ENCODE data around the gene WHAMM.
"Not testable (repeated sequence)": the region's sequence is repeated elsewhere in the genome, so short reads cannot be mapped to it uniquely, and the experiment has no call there.

WHAMM gene, protein sequence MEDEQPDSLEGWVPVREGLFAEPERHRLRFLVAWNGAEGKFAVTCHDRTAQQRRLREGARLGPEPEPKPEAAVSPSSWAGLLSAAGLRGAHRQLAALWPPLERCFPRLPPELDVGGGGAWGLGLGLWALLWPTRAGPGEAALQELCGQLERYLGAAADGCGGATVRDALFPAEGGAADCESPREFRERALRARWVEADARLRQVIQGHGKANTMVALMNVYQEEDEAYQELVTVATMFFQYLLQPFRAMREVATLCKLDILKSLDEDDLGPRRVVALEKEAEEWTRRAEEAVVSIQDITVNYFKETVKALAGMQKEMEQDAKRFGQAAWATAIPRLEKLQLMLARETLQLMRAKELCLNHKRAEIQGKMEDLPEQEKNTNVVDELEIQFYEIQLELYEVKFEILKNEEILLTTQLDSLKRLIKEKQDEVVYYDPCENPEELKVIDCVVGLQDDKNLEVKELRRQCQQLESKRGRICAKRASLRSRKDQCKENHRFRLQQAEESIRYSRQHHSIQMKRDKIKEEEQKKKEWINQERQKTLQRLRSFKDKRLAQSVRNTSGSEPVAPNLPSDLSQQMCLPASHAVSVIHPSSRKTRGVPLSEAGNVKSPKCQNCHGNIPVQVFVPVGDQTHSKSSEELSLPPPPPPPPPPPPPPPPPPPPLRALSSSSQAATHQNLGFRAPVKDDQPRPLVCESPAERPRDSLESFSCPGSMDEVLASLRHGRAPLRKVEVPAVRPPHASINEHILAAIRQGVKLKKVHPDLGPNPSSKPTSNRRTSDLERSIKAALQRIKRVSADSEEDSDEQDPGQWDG

DNA sequence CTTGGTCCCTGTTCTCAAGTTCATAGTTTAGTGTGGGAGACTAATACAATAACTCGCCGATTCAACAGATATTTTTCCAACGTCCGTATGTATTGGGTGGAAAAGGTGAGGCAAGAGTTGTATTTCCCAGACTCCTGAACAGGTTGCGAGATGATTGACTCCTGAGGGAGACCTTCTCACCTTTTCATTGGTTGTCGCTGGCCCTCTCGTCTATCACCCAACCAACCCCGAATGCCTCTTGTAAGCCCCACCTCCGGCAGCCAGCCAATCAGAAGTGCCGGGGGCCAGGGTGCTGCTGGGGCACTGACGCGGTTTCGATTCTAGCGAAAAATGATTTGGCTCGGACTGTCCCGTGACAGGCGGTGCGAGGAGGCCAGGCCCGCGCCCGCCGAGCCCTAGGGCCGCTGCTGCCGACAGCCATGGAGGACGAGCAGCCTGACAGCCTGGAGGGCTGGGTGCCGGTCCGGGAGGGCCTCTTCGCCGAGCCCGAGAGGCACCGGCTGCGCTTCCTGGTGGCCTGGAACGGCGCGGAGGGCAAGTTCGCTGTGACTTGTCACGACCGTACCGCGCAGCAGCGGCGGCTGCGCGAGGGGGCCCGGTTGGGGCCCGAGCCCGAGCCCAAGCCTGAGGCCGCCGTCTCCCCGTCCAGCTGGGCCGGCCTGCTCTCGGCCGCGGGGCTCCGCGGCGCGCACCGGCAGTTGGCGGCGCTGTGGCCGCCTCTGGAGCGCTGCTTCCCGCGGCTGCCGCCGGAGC is at the start of gene WHAMM:
Gene WHAMM (plus strand): TSS at position 321 of the 753 bp plus-strand sequence. CDS start 99 bp downstream, at position 420.
- peak; percentile 99 for DNase-seq (ENCODE audit: low read depth)

DNA sequence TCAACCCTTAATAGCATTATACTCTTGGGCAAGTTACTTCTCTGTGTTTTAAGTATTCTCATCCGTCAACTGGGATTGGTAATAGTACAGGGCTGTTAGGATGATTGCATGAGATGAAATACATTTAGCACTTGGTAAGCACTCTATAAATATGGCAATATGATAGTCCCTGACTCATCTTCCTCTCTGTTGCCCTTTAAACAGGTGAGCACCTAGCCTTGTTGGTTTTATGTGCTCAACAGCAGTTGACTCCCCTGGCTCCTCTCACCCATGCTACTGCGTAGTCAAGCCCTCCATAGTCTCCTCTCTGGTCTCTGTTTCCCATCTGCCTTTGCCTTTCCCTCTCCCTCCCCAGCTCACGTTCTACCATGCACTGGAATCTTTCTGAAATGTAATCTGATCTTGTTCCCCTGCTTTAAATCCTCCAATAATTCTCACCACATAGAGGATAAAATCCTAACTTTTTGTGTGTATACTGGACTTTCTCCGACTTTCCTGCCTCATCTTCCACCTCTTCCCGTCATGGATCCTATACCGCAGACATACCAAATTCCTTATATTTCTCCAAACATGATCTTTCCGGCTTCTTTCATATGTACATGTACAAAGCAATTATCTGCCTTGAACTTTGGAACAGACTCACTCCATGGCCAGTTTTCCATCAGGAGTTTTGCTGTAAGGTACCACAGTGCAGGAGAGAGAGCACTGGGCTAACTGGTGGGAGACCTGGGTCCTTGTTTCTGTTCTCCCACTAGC is 45.9 kb upstream of the WHAMM start:
- DNase-seq (ENCODE audit: low read depth) = no peak

DNA sequence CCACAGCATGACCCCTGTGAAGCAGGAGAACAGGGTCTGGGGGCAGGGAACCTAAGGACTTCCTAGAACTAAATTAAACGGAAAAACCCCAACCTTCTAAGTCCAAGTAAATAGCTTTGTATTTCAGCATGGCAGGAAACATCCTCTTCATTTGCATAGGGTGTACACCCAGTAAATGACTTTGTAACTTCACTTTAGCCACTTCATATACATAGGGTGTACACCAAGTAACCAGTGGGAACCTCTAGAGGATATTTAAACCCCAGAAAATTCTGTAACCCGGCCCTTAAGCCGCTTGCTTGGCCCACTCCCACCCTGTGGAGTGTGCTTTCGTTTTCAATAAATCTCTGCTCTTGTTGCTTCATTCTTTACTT is 45.3 kb upstream of the WHAMM start:
- no peak for DNase-seq (ENCODE audit: low read depth)

DNA sequence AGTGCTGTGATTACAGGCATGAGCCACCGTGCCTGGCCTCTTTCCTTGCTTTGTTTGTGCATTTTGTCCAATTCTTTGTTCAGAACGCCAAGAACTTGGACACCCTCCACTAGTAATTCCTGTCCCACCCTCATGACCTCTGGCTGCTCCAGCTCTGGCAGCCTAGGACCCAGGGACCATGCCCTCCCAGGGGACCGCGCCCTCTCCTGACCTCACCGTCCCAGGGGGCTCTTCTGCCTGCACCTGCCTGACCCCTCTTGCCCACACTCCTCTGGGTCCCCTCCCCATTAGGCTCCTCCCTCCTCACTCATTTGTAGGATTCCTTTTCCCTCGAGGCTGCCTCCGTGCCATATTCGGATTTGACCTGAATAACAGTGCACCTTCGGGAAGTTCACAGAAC is 44.7 kb upstream of the WHAMM start:
- DNase-seq (ENCODE audit: low read depth) = no peak

DNA sequence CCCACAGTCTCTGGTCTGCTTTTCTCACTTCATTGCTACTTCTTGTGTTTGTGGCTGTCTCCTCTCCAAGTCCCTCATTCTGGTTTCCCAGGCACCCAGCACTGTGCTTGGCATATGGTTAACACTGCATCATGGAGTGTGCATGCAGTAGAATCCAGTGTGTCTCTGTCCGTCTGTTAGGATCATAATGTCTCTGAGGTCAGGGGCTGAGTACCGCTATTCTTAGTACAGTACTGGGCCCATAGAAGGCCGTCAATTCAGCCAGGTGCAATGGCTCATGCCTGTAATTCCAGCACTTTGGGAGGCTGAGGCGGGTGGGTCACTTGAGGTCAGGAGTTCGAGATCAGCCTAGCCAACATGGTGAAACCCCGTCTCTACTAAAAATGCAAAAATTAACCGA is 43.2 kb upstream of the WHAMM start:
- DNase-seq (ENCODE audit: low read depth) = not testable (repeated sequence)

DNA sequence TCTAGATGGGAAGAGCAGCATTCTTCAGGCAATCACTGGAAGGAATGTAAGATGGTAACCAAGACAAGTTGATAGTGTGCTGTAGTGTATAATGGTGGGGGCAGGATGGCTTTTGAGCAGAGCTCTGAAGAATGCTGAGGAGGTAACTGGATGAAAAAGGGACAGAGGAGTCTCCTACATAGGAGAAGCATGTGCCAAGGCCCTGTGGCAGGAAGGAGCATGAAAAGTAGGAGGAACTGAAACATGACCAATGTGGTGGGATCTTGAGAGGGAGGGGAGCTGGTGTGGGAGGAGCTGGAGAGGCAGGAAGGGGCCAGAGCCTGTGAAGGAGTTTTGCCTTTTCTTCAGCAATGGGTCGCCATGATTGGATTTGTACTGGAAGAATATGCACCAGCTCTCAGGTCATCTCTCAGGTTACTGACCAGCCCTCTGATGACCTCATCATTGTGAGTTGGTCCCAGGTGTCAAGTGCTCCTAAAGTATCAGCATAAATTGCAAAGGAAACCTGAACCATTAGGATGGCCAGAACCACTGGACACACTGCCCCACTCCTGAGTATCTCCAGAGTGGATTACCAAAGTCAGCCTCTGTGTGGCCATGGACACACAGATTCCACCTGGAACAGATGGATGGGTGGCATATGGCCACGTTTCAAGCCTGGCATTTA is 42.1 kb upstream of the WHAMM start:
- DNase-seq (ENCODE audit: low read depth) = no peak

DNA sequence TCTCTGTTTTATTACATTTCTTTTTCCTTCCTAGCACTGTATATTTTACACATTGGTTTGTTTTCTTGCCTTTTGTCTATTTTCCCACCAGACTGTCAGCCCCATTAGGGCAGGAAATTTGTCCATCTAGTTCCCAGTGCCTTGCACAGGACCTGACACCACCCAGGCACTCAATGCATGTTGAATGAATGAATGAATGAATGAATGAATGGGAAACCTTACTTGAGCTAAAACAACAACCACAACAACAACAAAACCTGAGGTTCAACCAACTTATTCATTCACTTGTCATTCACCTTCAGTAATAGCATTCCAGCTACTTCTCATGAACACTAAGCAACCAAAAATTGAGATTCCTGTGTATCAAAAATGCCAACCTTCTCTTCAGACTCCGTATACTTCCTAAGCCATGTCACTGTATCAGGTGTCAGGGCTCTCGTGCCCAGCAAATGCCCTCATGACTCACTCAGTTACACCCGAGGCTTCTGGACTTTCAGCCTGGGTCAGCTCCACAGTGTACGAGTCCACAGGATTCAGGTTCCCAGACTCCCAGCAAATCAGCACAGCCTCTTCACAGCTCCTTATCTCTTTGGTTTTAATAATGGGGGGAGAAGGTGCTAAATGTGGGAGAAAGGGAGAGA is 40.9 kb upstream of the WHAMM start:
- DNase-seq (ENCODE audit: low read depth) = peak; percentile 17

DNA sequence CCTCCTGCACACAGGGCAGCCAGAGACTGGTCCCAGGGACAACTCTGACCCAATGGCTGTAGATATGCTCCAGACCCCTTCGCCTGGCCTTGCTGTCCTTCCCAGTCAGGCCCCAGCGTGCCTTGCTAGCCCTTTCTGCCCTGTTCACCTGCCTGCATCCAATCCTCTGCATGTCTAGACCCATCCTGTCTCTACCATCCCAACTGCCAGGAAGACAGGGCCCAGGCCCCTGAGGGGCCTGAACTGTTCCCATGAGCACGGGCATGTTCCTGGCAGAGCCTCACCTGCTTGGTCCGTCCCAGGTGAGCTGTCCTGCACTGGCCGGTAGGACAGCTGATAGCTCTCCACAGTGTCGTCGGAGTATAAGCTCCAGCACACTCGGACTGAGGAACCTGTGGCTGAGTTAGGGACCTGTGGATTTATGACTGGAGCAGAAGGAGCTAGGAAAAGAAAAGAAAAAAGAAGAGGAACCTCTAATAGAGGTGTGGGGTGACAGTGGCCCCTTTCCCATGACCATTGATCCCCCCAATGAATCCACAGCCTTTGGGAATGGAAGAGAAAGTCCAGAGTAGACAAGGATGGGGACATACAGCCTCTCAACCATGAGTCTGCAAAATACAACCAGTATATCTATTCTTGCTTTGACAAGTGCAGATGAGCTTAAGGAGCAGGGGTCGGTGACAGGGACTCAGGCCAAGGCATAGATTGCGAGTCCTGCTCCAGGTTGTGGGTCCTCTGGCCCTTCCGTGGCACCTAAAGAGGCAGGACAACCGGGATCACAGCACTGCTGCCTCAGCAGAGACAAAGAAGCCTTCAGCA is 37.4 kb upstream of the WHAMM start:
- no peak for DNase-seq (ENCODE audit: low read depth)

DNA sequence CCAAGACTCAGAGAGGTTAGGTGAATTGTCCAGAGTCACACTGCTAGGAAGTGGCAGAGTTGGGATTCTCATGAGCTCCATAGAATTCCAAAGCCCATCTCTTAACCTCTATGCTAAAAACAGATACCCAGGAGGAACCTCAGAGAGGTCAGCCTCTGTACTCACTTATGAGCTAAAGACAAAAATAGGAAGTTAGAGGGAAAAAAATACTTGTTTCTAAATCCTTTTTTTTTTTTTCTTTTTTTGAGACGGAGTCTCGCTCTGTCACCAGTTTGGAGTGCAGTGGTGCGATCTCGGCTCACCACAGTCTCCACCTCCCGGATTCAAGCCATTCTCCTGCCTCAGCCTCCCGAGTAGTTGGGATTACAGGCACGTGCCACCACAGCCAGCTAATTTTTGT is 34.9 kb upstream of the WHAMM start:
- DNase-seq (ENCODE audit: low read depth) = no peak

DNA sequence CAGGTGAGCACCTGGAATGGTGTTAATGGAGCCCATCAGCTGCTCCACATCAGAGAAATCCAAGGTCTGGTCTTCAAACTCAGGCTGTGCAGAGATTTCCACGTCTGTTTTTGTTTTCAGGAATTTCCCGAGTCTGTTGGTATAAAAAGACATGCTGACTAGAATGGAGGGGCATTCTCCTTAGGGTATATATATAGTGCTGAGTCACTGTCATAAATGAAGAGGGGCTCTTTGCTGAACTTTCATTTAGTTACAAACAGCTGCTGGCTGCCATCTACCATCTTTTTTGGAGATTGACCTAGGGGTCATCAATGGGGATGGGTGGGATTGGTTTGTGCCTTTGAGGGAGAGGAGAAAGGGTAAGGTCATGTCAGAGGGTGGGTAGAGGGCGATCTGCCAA is 30.7 kb upstream of the WHAMM start:
- no peak for DNase-seq (ENCODE audit: low read depth)

DNA sequence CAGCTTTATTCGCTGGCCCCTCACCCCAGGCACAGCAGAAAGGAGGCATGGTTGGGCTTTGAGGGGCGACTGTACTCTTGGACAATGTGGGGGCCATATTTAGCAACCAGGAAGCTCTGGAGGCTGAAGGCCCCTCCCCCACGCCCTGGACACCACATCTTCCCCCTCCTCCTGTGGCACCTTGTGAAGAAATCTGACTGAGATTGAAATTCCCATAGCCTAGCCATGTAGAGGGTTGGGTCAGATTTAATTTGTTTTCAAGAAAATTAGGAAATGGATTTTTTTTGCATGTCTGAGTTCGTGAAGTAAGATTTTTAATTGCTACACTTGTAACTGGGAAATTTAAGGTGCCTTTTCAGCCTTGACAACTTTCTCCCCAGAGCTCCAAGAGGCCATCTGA is 28.1 kb upstream of the WHAMM start:
- no peak for DNase-seq (ENCODE audit: low read depth)

DNA sequence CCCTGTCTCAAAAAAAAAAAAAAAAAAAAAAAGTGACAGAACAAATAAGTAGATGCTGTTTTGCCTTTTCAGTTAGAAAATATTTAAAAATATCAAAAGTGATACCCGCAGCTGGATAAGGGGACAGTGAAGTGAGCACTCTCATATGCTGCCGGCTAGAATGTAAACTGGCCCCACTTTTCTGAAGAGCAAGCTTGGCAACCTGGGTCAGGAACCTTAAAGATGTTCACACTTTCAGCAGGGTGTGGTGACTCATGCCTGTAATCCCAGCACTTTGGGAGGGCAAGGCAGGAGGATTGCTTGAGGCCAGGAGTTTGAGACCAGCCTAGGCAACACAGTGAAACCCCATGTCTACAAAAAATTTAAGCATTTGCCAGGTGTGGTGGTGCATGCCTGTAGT is 20.9 kb upstream of the WHAMM start:
- no peak for DNase-seq (ENCODE audit: low read depth)

DNA sequence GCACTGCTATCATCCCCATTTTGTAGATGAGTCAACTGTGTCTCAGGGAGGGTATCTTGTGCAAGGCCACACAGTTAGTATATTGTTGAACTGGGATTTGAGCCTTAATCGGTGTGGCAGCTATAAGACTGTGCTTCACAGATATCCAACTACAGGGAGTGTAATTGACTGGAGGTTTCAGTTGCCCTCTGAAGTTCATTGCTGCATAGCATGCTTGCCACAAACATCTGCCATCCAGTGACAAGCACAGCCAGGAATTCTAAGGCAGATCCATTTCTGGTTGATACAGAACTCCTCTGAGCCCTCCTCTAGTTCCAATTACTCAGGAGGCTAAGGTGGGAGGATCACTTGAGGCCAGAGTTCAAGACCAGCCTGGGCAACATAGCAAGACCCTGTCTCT is 19.9 kb upstream of the WHAMM start:
- DNase-seq (ENCODE audit: low read depth) = peak; percentile 25

DNA sequence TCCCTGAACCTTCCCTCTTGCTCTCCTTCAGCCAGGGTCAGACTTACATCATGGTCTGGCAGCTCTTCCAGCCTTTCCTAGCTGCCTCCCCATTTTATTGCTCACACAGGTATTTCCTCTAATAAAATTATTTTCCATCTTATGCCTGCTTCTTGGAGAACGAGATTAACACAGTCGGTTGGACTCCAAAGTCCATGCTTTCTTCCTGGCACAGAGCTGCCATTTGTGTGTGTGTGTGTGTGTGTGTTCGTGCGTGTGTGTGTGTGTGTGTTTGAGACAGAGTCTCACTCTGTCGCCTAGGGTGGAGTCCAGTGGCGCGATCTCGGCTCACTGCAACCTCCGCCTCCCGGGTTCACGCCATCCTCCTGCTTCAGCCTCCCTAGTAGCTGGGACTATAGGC is 19.1 kb upstream of the WHAMM start:
- DNase-seq (ENCODE audit: low read depth) = no peak

DNA sequence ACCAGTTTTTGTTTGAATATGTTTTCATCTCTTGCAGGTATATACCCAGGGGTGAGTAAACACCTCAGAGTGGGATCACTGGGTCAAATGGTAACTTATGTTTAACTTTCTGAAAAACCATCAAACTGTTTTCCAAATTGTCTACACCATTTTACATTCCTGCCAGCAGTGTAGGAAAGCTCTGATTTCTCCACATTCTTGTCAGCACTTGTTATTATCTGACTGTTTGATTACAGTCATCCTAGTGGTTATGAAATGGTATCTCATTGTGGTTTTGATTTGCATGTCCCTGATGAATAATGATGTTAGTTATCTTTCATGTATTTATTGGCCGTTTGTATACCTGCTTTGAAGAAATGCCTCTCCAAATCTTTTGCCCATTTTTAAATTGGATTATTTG is 17.4 kb upstream of the WHAMM start:
- DNase-seq (ENCODE audit: low read depth) = no peak

DNA sequence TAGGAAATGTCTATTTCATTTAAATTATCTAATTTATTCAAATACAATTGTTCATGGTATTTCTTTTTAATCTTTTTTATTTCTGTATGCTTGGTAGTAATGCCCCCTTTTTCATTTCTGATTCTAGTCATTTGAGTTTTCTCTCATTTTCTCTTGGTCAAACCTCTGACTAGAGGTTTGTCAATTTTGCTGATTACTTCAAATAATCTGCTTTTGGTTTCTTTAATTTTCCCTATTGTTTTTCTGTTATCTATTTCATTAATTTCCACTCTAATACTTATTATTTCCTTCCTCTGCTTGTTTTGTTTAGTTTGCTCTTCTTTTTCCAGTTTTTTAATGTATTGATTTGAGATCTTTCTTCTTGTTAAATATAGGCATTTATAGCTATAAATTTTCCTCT is 15.7 kb upstream of the WHAMM start:
- DNase-seq (ENCODE audit: low read depth) = no peak

DNA sequence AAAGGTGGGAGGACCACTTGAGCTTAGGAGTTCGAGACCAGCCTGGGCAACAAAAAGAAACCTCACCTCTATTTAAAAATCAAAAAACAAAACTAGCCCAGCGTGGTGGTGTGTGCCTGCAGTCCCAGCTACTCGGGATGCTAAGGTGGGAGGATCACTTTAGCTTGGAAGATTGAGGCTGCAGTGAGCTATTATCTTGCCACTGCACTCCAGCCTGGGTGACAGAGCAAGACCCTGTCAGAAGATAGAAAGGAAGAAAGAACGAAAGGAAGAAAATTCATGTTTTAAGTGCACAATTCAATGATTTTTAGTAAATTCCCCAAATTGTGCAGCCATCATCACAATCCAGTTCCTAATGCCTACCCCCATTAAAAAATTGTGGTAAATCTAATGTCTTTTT is 11.3 kb upstream of the WHAMM start:
- DNase-seq (ENCODE audit: low read depth) = no peak

DNA sequence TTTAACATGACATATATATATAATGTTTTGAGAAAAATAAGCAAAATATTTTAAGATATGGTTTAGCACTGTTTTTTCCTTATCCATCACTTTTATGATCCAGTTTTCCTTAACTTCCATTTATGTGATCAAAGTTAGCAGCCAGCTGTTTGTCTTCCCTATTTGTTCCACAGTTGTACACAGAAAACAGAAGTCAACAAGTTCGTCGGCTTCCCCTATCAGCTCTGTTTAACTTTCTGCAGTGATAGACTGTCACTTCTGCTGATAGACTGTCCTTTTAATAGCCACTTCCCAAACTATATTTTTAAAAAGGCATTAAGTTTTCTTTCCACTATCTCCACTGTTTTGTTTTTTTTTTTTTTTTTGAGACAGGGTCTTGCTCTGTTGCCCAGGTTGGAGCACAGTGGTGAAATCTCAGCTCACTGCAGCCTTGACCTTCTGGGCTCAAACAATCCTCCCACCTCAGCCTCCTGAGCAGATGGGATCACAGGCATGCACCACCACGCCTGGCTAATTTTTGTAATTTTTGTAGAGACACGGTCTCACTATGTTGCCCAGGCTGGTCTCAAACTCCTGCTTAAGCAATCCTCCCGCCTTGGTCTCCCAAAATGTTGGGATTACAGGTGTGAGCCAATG is 10.8 kb upstream of the WHAMM start:
- no peak for DNase-seq (ENCODE audit: low read depth)

DNA sequence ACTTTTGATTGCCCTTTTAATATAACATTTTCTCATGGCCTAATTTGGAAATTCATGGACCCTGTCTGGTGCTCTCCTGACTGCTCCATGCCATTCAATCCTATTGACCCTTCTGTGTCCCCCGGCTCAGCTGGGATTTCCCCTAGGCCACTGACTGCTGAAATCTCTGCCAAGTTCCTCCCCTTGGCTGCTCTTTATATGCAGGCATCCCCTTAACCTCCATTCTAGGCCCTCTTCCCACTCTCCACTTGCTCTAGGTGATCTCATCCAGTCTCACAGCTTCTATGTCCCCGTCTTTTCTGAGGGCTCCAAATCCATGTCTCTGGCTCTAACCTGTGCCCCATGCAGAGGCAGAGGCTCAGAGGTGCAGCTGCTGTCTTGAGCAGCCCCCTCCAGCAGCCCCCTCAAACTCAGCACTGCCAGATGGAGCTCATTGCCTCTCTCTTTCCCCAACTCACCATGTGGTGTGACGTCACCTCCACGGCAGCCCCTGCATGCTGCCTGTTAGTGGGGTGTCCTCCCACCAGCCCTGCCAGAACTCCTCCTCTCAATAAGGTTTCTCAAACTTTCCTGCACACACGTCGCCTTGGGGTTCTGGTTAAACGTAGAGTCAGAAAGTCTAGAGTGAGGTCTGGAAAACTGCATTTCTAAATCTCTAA is 10.1 kb upstream of the WHAMM start:
- DNase-seq (ENCODE audit: low read depth) = no peak

Measured in EH (cell line).